Activated naive CD4-positive, alpha-beta T cell treated with anti-CD3 and anti-CD28 coated beads, Interleukin-2, amount 10 ng/mL, durations not matched to agents 7 days and 5 days (primary cell): ENCODE data around the gene MCCC1.

Experiments used
- CTCF ChIA-PET: fragments of 350-600 bp; sonication (Branson Sonifier 250); formaldehyde crosslinking; loops from one replicate; lab custom pipeline; 2021; ENCODE audit warnings: antibody characterized with exemption; lab: Charles Lee
- DNase-seq: peaks from one replicate; pipeline ENCODE4 v3.0.0-alpha.2; 2020
- H3K27ac Mint-ChIP-seq: one replicate; pipeline ENCODE4 v1.8.0; 2021; ENCODE audit warnings: mild to moderate bottlenecking, moderate library complexity, mixed read lengths
- H3K27me3 Mint-ChIP-seq: one replicate; pipeline ENCODE4 v1.8.0; 2021; ENCODE audit warnings: mild to moderate bottlenecking, mixed read lengths
- H3K36me3 Mint-ChIP-seq: one replicate; pipeline ENCODE4 v1.8.0; 2021; ENCODE audit warnings: mixed read lengths
- H3K4me1 Mint-ChIP-seq: one replicate; pipeline ENCODE4 v1.8.0; 2021; ENCODE audit warnings: mixed read lengths
- H3K4me3 Mint-ChIP-seq: one replicate; pipeline ENCODE4 v1.8.0; 2021; ENCODE audit warnings: mild to moderate bottlenecking, moderate library complexity, mixed read lengths
- H3K9me3 Mint-ChIP-seq: one replicate; pipeline ENCODE4 v1.8.0; 2021; ENCODE audit warnings: mixed read lengths

Gene MCCC1

GRCh38 chr3:182978387-182978786, 120.9 kb downstream of the MCCC1 start:
- no peaks in the 10 kb centered on the region for H3K9me3 Mint-ChIP-seq
- no peaks in the 10 kb centered on the region for H3K27me3 Mint-ChIP-seq
- DNase-seq: no peak
- no peak overlapping the region for H3K27ac Mint-ChIP-seq
- CTCF ChIA-PET: interaction anchor here (0.7 to 1.1 kb wide), 3 partner anchors 9 to 265 kb away, joined by 3 read pairs; no protein-coding TSS in a partner anchor
- H3K4me3 Mint-ChIP-seq: peak overlapping the region; percentile 85
- H3K36me3 Mint-ChIP-seq: peaks cover 3% of the 10 kb centered on the region
- H3K4me1 Mint-ChIP-seq: peaks cover 35% of the 10 kb centered on the region

GRCh38 chr3:182973047-182973446, 126.2 kb downstream of the MCCC1 start:
- H3K36me3 Mint-ChIP-seq: peaks cover 9% of the 10 kb centered on the region
- H3K9me3 Mint-ChIP-seq: peaks cover 2% of the 10 kb centered on the region
- no peak overlapping the region for H3K27ac Mint-ChIP-seq
- CTCF ChIA-PET: no interaction called here
- H3K4me1 Mint-ChIP-seq: peaks cover 45% of the 10 kb centered on the region
- H3K27me3 Mint-ChIP-seq: no peaks in the 10 kb centered on the region
- H3K4me3 Mint-ChIP-seq: no peak overlapping the region
- DNase-seq: no peak

GRCh38 chr3:182972387-182972786, 126.9 kb downstream of the MCCC1 start:
- Mint-ChIP-seq H3K9me3 (peaks cover 3% of the 10 kb centered on the region), H3K27ac (no peak overlapping the region), H3K36me3 (peaks cover 9% of the 10 kb centered on the region), H3K4me1 (peaks cover 49% of the 10 kb centered on the region), H3K27me3 (no peaks in the 10 kb centered on the region), H3K4me3 (no peak overlapping the region)
- CTCF ChIA-PET: no interaction called here
- no peak for DNase-seq

- H3K27me3 Mint-ChIP-seq: no peaks in the 10 kb centered on the region
- H3K27ac Mint-ChIP-seq: no peak overlapping the region
- no peak overlapping the region for H3K4me3 Mint-ChIP-seq
- H3K36me3 Mint-ChIP-seq: peaks cover 9% of the 10 kb centered on the region
- DNase-seq: no peak
- CTCF ChIA-PET: no interaction called here
- peaks cover 3% of the 10 kb centered on the region for H3K9me3 Mint-ChIP-seq
- H3K4me1 Mint-ChIP-seq: peaks cover 50% of the 10 kb centered on the region
These were observed 127.7 kb downstream of the MCCC1 start for GRCh38 chr3:182971637-182972036.

- H3K9me3 Mint-ChIP-seq: peaks cover 3% of the 10 kb centered on the region
- peak overlapping the region; percentile 63 for H3K27ac Mint-ChIP-seq
- peaks cover 54% of the 10 kb centered on the region for H3K4me1 Mint-ChIP-seq
- CTCF ChIA-PET: no interaction called here
- H3K4me3 Mint-ChIP-seq: no peak overlapping the region
- H3K27me3 Mint-ChIP-seq: no peaks in the 10 kb centered on the region
- DNase-seq: no peak
- peaks cover 13% of the 10 kb centered on the region for H3K36me3 Mint-ChIP-seq
These were observed 128.4 kb downstream of the MCCC1 start for GRCh38 chr3:182970811-182971418.

- CTCF ChIA-PET: no interaction called here
- H3K9me3 Mint-ChIP-seq: peaks cover 3% of the 10 kb centered on the region
- H3K27ac Mint-ChIP-seq: no peak overlapping the region
- peaks cover 17% of the 10 kb centered on the region for H3K36me3 Mint-ChIP-seq
- H3K4me1 Mint-ChIP-seq: peaks cover 59% of the 10 kb centered on the region
- DNase-seq: no peak
- no peak overlapping the region for H3K4me3 Mint-ChIP-seq
- H3K27me3 Mint-ChIP-seq: no peaks in the 10 kb centered on the region
These were observed 129.4 kb downstream of the MCCC1 start for GRCh38 chr3:182969853-182970252.

- H3K9me3 Mint-ChIP-seq: peaks cover 3% of the 10 kb centered on the region
- H3K27me3 Mint-ChIP-seq: no peaks in the 10 kb centered on the region
- H3K4me1 Mint-ChIP-seq: peaks cover 58% of the 10 kb centered on the region
- peaks cover 16% of the 10 kb centered on the region for H3K36me3 Mint-ChIP-seq
- DNase-seq: no peak
- CTCF ChIA-PET: interaction anchor here (0.7 kb wide), 1 partner anchor 9 kb away, joined by 3 read pairs; no protein-coding TSS in a partner anchor
- no peak overlapping the region for H3K4me3 Mint-ChIP-seq
- H3K27ac Mint-ChIP-seq: no peak overlapping the region
These were observed 130.0 kb downstream of the MCCC1 start for GRCh38 chr3:182969277-182969676.

GRCh38 chr3:182967218-182968204, 131.8 kb downstream of the MCCC1 start:
- H3K4me3 Mint-ChIP-seq: peak overlapping the region; percentile 18
- peaks cover 3% of the 10 kb centered on the region for H3K9me3 Mint-ChIP-seq
- DNase-seq: peak; percentile 32
- CTCF ChIA-PET: no interaction called here
- H3K4me1 Mint-ChIP-seq: peaks cover 58% of the 10 kb centered on the region
- H3K27me3 Mint-ChIP-seq: no peaks in the 10 kb centered on the region
- peak overlapping the region; percentile 78 for H3K27ac Mint-ChIP-seq
- peaks cover 21% of the 10 kb centered on the region for H3K36me3 Mint-ChIP-seq

GRCh38 chr3:182965861-182966366, 133.4 kb downstream of the MCCC1 start:
- H3K4me1 Mint-ChIP-seq: peaks cover 50% of the 10 kb centered on the region

More at GRCh38 chr3:182965861-182966366, 133.4 kb downstream of the MCCC1 start:
- CTCF ChIA-PET: no interaction called here
- Mint-ChIP-seq H3K27ac (no peak overlapping the region), H3K9me3 (peaks cover 3% of the 10 kb centered on the region), H3K36me3 (peaks cover 25% of the 10 kb centered on the region), H3K27me3 (no peaks in the 10 kb centered on the region), H3K4me3 (no peak overlapping the region)
- no peak for DNase-seq
